HG03521 (cell line): ENCODE measurements around the gene TSPAN11.

Experiments
- ATAC-seq: cut with Tn5 transposase; IDR thresholded peaks from one replicate; pipeline ENCODE4 v1.9.1; 2021; ENCODE audit warnings: mild to moderate bottlenecking, moderate library complexity; ENCODE audit not compliant: unreplicated experiment

TSPAN11 gene

DNA sequence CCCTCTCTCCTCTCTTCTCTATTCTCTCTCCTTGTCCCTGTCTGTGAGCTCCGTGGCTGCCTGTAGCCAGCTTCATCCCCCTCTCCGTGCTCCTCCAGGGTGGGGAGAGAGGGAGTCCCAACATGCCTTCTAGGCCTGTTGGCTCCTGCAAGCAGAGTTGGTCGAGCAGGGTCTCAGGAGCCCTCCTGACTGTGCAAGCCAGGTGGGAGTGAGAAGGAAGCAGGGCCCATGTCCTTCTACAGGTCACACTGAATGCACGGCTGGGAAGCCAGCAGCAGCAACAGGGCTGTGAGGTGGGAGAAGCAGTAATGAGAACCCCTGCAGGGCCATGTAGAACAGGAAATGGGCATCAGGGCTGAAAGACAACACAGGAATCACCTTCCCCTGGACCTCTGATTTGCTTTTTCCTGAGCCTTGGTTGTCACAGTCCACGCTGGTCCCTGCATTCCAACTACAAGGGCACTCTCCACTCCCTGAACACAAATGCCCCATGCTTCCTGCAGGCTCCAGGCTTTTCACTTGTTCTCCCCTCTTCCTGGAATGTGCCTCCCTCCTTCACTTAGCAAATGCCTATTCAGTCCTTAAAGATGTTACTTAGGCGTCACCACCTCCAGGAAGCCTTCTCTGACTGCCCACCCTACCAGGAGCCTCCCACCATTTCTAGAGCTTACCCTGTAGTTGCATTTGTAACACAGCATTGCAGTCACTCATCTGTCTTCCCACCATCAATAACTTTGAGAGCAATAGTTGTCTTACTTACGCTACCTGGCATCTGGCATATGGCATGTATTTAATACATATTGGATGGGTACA is 51.2 kb downstream of the TSPAN11 start:
- ATAC-seq, result no peak

DNA sequence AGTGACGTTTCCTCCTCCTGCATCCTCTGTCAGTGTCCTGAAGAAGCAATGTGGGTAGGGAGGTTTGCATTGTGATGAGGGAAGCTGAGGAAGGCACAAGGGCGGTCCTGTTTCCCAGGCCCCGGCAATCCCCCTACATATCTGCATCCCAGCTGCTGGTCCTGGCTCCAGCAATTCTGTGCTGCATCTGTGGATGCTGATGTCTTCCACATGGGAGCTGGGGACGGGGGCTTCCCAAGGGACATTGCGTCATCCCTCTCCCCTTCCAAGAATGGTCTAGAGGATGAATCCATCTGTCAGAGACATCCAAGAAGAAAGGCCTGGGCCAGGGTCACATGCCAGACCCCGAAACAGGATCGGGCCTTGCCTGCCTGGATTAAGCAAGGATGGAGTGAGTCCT is 52.1 kb downstream of the TSPAN11 start:
- no peak for ATAC-seq

DNA sequence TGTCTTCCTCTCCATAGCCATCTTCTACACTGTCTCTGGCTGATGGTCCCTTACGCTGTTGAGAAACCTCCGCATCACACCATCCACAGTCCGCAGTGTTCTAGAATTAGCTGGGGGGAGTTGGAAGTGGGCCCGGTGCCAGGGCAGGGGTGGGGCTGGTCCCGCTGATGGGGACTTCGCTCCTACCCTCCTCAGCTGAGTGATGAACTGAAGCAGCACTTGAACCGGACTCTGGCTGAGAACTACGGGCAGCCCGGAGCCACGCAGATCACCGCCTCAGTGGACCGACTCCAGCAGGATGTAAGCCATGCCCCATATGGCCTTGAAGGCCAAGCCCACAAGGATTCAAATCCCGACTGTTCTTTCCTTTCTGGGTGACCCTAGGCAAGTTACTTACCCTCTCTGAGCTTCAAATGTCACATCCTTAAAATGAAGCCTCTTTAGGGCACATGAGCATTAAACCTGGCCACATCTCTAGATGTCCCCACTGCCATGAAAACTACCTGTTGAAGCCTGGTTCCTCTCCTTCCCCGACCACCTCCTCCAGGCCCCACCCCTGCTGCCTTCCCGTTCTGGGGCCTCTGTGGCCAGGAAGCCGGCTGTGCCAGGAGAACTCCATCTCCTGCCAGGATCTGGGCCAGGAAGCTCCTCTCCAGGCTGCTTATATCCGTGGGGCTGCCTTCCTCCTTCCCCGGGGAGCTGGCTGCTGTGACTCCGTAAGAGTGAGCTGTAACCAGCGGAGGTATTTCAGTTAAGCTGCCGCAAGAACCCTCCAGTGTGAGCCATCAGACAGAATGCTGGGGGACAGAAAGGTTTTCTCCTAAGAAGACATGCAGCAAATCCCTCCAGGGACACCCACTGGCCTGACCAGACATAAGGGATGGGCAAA is 53.1 kb downstream of the TSPAN11 start:
- ATAC-seq, result no peak

DNA sequence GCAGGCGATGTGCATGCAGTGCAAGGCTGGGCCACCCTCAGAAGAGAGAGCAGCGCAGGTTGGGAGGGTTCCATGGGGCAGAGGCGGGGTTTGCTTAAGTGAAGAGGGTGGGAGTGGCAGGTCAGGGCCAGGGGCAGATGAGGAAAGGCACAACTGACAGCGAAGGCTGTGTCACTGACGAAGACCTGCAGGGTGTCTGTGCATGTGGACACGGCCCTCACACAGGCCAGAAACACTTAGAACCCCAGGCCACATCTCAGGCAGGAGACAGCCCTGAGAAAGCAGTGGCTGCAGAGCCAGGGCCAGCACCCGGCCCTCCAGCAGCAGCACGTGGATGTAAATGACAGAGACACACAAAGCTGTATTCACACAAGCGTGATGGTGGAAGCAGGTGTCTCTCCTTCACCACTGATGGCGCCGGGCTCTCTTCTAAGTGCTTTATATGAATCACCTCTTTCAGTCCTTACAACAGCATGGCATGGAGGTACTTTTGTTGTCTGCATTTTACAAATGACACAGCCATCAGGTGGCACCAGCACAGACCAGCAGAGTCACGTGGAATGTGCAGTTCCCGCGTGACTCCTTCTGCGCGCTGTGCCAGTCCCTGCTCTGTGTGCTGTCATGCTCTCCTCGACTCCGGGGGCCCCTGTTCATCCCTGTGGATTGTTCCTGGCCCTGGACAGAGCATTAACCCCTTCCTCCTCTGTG is 54.6 kb downstream of the TSPAN11 start:
- no peak for ATAC-seq

DNA sequence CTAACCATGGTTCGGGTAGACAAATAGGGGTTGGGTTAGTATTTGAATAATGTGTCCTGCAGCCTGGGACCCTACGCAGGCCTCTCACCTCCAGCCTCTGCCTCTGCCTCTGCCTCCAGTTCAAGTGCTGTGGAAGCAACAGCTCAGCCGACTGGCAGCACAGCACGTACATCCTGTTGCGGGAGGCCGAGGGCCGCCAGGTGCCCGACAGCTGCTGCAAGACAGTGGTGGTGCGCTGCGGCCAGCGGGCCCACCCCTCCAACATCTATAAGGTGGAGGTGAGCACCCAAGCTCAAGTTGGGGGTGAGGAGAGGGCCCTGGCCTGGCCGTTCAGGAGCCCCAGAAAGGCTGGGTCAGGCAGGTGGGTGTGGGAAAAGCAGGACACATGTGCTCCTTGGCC is 55.9 kb downstream of the TSPAN11 start:
- ATAC-seq, result no peak

DNA sequence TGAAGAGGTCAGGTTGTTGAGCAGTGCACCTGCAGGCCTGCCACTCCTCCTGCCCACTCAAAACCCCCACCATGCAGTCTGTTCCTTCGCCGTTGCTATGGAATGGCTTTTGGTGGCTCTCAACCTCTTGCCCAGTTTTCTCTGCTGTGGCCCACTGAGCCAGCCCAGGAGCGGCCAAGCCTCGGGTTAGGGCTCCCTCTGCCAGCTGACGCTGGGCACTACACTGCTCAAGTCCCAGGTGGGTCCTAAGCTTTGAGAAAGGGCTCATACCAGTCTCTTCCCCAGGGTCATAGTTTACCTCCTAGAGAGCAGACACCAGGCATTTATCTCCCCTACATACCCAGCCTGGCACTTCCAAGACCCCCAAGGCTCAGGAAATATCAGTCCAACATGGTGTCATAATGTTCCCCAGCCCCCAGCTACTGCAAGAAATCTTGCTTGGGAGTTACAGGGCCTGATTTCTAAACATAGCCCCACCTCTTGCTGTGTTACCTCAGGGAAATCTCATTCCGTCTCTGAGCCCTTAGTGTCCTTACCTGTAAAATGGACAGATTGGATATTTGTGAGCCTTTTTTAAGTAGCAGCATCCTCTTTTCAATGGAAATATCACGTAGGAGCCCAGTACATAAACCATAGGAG is 59.4 kb downstream of the TSPAN11 start:
- no peak for ATAC-seq

DNA sequence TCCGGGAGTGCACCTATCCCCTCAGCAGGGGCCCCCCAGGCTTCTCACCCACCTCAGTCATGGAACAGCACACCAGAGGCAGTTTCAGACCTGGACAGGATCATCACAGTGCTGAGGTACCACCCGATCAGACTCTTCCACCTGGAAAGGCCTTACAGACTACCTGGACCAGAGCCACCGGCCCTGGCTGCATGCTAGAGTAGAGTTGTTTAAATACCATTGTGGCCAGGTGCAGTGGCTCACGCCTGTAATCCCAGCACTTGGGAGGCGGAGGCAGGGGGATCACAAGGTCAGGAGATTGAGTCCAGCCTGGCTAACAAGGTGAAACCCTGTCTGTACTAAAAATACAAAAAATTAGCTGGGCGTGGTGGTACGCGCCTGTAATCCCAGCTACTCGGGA is 61.5 kb downstream of the TSPAN11 start:
- no peak for ATAC-seq

DNA sequence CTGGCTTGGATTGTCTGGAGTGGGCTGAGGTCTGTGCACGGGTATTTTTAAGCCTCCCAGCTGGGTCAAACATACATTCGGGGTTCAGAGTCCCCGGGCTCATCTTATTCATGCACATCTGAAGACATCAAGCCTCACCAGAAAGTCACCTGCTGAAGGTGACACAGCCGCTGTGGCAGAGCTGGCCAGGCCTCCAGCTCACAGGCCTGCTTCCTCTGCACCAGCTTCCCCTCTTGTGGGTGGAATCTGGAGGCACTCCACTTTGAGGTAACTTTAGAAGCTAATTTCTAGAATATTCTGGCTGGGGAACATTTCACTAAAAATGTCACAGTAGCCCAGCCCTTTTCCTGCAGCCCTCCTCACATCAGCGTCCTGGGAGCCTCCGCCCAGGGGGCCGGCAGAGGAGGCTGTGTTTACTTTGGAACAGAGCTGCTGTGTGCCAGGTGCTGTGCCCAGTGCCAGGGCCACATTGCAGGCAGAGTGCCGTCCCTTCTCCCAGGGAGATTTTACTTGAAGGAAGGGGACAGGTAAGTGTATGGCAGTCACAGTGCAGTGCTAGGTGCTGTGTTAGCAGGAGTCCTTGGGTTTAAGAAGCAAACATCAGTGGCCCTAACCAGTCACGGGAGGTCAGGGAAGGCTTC is 62.2 kb downstream of the TSPAN11 start:
- no peak for ATAC-seq

DNA sequence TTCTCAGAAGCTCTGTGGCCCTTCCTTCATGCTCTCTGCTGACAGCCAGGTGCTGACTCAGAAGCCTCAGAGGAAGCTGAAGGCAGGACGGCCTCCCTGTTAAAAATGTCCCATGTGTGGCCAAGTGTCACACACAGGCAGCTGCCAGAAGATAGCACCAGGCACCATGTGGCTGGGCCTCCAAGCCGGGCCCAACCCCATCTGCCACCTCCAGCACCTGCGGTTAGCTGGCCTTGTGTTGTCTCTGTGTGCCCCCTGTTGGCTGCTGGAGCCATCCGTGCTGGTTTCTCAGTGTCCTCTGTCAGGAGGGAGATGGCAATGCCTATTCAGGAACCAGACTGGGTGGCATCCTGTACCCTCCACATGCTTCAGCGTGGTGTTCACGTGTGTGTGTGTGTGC is 63.2 kb downstream of the TSPAN11 start:
- ATAC-seq, result no peak

DNA sequence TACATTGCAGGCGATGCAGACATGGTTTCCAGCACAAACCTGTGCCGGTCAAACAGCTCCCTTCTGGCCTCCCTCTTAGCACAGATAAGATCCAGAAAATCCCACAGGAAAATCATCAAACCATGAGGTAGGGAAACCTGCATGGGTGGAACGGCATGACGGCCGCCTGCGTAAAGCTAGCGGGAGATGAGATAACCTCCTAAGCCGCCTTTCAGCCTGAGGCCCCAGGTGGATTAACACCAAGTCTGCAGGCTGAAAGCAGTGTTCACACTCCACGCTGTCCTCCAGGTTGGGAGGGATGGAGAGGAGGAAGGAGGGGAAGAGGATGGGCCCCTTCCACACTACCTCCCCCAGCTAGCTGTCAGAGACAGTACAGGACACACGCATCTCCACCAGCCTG is 63.8 kb downstream of the TSPAN11 start:
- no peak for ATAC-seq

DNA sequence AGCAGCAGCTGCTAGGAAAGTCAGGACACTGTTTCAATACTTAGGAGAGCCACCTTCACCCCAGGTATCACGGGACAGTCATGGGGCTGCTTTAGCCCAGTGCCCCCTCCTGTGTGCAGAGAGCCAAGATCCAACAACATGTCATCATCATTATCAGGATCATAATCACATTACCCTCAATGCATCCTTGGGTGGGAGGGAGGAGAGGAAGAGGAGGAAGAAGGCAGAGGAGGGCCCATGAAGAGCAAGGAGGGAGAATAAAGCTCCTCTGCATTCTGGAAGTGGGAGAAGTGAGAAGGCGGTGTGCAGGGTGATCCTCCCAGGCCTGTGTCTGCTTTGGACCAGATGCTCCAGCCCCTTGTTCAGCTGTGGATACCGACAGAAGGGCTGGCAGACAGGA is 64.2 kb downstream of the TSPAN11 start:
- ATAC-seq, result no peak

DNA sequence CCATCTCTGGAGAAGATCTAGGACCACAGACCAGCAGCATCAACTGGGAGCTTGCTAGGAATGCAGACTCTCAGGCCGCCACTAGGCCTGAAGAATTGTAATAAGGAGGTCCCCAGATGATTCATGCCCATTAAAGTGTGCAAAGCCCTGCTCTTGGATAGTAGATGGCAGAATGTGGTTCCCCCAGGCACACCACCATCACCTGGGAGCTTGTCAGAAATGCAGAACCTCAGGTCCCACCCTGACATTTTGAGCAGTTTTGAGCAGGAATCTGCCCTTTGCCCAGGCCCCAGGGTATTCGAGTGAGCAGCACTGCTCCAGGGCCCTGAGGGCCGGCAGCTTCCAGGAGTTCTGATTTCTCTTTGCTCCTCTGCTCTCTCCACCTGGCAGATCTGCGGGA is 64.9 kb downstream of the TSPAN11 start:
- ATAC-seq, result no peak

DNA sequence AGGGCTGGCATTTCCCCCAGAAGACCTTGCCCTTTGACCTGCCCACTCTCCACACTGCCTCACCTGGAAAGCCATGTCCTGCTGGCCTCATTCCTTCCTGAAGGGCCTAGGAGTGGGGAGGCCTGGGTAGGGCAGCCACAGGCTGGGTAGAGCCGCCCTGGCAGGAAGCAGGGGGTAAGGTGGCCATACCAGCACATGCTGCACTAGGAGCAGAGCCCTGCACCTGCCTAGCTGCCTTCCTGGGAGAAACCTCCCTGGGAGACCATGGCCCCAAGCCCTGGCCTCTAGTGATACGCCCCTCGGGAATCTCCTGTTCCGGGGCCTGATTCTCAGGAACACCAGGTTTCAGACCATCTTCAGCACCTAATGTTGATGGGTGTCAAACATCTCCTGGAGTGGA is 65.8 kb downstream of the TSPAN11 start:
- ATAC-seq, result no peak

DNA sequence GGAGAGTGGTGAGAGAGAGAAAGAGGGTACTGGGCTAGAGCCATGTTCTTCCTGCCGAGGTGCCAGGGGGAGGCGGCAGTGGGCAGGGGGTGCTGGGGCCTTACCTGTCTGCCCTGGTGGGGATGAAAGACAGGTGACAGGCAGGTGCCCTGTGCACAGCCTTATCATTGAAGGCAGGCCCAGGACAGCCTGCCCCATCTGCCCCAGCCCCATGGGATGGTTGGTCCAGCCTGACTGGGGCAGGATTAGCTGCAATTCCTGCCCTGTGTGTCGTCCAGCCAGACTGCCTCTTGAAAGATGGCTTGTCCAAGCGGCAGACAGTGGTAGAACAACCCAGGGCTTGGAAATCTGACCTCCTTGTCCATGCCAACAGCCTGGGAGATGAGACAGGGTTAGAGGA is 67.2 kb downstream of the TSPAN11 start:
- no peak for ATAC-seq

DNA sequence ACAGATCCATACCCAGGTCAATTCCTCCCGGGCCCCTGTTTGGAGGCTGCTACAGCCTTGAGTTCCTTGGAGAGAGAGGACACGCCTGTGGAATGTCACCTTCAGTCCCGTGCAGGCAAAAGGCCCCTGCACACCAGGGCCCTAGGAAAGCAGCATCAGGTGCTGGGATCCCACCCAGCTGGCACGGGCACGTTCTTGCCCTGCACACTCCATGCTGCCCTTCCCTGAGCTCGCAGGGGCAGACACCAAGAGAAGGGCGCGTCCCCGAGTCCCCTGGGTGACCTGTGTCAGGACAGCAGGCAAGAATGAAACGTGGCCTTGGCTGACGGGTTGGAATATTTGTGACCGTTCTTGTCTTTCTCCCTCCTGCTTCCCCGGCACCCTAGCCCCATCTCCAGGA is 67.7 kb downstream of the TSPAN11 start:
- ATAC-seq, result no peak

DNA sequence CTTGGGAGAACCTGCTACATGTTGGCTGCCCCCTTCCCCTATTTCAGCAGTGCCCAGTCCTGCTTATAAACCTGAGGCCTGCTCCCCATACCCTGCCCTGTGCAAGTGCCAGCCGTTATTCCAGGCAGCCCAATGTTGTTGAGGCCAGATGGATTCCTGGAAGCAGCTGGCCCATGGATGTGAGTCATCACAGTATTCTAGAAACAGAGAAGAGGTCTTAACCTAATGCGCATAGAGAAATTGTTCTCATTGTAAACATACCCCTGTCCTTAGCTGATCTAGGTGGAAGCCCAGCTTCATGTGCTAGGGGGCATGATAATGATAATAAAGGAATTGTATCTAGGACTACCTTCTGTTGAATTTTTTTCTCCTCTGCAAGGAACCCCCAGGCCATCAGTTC is 69.7 kb downstream of the TSPAN11 start:
- no peak for ATAC-seq

DNA sequence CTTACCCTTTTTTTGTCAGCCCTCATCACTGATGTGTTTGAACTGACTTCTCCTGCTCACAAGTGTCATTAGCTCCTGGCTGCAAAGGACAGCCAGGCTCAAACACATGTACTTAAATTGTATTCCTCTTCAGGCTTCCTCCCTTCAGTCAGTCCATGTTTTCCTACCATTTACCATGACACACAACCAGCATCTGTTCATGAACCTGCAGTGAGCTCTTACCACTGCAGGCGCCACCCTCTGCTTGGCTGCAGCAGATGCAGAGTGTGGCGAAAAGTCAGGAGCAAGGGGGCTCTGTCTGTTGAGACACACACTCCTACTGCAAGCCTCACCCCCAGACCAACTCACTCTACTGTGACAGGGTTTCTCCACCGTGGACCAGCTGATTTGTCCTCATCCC is 70.2 kb downstream of the TSPAN11 start:
- ATAC-seq, result no peak

DNA sequence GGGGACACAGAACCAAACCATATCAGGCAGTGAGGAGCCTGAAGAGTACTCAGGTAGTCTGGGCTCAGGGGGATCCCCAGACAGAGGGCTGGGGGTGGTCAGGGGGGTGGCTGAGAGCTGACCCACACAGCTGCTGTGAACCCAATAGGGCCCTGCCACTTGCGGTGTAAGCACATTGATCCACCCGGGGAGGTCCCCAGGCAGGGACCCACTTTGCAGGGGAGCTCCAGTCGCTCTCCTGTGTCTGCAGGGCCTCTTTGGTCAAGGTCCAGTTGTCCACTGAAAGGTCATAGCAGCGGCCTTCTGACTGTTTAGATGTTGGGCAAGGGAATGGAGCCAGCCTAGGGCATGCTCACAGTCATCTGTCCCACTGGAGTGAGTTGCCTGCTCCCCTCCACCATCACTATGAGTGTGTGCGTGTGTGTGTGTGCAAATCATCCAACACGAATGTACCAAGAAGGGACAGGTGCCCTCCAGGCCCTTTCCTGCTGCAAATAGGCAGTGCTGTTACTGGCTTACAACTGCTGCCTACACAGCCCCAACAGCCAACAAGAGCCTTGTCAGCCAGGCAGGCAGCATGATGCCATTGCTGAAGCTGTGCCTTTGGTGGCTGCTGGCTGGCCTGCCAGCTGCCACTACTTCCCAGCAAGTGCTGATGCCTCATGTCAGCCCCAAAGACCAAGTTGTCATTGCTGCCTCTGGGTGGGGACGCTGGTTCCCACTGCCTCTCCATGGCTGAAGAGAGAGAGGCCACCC is 71.3 kb downstream of the TSPAN11 start:
- no peak for ATAC-seq

DNA sequence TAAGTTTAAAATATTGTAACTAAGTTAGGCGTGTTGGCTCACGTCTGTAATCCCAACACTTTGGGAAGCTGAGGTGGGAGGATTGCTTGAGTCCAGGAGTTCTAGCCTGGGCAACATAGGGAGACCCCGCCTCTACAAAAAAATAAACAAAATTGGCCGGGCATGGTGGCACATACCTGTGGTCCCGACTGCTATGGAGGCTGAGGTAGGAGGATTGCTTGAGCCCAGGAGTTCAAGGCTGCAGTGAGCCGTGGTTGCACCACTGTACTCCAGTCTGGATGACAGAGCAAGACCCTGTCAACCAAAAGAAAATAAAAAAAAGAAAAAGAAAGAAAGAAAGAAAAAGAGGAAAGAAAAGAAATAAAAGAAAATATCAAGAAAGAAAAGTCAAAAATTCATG is 72.5 kb downstream of the TSPAN11 start:
- ATAC-seq, result no peak

DNA sequence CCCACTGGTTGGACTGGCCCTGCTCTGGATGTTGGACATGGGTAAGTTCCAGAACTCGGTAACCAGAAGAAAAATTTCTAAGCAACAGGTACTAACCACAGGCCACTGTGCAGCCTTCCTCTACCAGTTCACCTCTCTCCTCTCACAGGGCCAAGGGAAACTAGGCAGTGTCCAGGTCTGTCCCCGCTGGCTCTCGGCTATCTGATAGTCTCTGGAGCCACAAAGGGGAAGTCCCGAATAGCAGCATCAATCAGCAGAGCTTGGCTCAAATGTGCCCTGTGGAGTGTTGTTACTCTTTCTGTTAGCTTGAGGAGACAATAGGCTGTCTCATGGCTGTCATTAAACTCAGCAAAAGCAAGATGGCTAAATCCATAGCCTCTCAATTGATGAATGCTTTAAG is 73.2 kb downstream of the TSPAN11 start:
- ATAC-seq, result no peak
